IMR-90 (cell line): Measurements from ENCODE around the gene AXIN2.
"Not testable (repeated sequence)": the region's sequence is repeated elsewhere in the genome, so short reads cannot be mapped to it uniquely, and the experiment has no call there.

Experiments used
- CEBPB ChIP-seq: IDR thresholded peaks from 2 replicates; pipeline ENCODE4 v1.6.1; 2012; ENCODE audit warnings: low read depth, low read length, improper control_type of control experiment
- FOS ChIP-seq: fragments of 150-350 bp; IDR thresholded peaks from 2 replicates; pipeline ENCODE4 v1.6.1; 2016; ENCODE audit warnings: low read depth, low read length
- MAFK ChIP-seq: IDR thresholded peaks from 2 replicates; pipeline ENCODE4 v1.6.1; 2012; ENCODE audit warnings: low read depth, low read length, improper control_type of control experiment
- MAZ ChIP-seq: IDR thresholded peaks from 2 replicates; pipeline ENCODE4 v1.6.1; 2012; ENCODE audit warnings: low read depth, mild to moderate bottlenecking, low read length, improper control_type of control experiment, moderate library complexity, borderline replicate concordance
- MXI1 ChIP-seq: IDR thresholded peaks from 2 replicates; pipeline ENCODE4 v1.6.1; 2012; ENCODE audit warnings: low read depth, mild to moderate bottlenecking, low read length, moderate library complexity, borderline replicate concordance
- NFE2L2 ChIP-seq: fragments of 150-350 bp; IDR thresholded peaks from 2 replicates; pipeline ENCODE4 v1.6.1; 2016; ENCODE audit warnings: low read depth, mild to moderate bottlenecking, low read length
- POLR2A ChIP-seq: IDR thresholded peaks from 2 replicates; pipeline ENCODE4 v1.6.1; 2012; ENCODE audit warnings: mild to moderate bottlenecking, low read depth, low read length
- RAD21 ChIP-seq: IDR thresholded peaks from 2 replicates; pipeline ENCODE4 v1.6.1; 2012; ENCODE audit warnings: low read length, improper control_type of control experiment
- TF ChIP-seq, protein P1 (sequence below): conservative IDR thresholded peaks from 2 replicates; pipeline ENCODE4 v1.5.1; 2012; ENCODE audit warnings: mild to moderate bottlenecking, low read depth, low read length, improper control_type of control experiment
- TF ChIP-seq, protein P2 (sequence below): fragments of 150-350 bp; IDR thresholded peaks from 2 replicates; pipeline ENCODE4 v1.6.1; 2017; ENCODE audit warnings: mild to moderate bottlenecking, antibody characterized with exemption, low read length, low read depth
- TF ChIP-seq, protein P3 (sequence below): fragments of 150-350 bp; IDR thresholded peaks from 2 replicates; pipeline ENCODE4 v1.6.1; 2016; ENCODE audit warnings: low read depth, mild to moderate bottlenecking, low read length, moderate library complexity, borderline replicate concordance

DNA sequence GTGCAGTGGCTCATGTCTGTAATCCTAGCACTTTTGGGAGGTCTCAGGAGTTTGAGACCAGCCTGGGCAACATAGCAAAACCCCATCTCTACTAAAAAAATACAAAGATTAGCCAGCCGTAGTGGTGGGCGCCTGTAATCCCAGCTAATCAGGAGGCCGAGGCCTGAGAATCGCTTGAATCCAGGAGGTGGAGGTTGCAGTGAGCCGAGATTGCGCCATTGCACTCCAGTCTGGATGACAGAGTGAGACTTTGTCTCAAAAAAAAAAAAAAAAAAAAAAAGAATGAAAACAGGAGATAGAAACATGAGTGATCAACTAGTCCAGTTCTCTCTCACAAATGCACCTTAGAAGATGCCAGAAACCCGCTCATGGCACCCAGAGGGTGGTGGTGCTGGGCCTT is 34.6 kb downstream of the AXIN2 start:
- TF ChIP-seq, protein P1, sequence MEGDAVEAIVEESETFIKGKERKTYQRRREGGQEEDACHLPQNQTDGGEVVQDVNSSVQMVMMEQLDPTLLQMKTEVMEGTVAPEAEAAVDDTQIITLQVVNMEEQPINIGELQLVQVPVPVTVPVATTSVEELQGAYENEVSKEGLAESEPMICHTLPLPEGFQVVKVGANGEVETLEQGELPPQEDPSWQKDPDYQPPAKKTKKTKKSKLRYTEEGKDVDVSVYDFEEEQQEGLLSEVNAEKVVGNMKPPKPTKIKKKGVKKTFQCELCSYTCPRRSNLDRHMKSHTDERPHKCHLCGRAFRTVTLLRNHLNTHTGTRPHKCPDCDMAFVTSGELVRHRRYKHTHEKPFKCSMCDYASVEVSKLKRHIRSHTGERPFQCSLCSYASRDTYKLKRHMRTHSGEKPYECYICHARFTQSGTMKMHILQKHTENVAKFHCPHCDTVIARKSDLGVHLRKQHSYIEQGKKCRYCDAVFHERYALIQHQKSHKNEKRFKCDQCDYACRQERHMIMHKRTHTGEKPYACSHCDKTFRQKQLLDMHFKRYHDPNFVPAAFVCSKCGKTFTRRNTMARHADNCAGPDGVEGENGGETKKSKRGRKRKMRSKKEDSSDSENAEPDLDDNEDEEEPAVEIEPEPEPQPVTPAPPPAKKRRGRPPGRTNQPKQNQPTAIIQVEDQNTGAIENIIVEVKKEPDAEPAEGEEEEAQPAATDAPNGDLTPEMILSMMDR = not testable (repeated sequence)
- not testable (repeated sequence) for TF ChIP-seq MAZ, CEBPB, POLR2A, FOS, MAFK, MXI1, RAD21, NFE2L2
- TF ChIP-seq, protein P2, sequence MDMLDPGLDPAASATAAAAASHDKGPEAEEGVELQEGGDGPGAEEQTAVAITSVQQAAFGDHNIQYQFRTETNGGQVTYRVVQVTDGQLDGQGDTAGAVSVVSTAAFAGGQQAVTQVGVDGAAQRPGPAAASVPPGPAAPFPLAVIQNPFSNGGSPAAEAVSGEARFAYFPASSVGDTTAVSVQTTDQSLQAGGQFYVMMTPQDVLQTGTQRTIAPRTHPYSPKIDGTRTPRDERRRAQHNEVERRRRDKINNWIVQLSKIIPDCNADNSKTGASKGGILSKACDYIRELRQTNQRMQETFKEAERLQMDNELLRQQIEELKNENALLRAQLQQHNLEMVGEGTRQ = not testable (repeated sequence)
- TF ChIP-seq, protein P3, sequence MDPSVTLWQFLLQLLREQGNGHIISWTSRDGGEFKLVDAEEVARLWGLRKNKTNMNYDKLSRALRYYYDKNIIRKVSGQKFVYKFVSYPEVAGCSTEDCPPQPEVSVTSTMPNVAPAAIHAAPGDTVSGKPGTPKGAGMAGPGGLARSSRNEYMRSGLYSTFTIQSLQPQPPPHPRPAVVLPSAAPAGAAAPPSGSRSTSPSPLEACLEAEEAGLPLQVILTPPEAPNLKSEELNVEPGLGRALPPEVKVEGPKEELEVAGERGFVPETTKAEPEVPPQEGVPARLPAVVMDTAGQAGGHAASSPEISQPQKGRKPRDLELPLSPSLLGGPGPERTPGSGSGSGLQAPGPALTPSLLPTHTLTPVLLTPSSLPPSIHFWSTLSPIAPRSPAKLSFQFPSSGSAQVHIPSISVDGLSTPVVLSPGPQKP = not testable (repeated sequence)
